HFF-Myc (cell line): Measurements from ENCODE around the gene C1orf50.
A peak's percentile ranks its signal among the peaks of the same experiment; 100 is the strongest.

Source experiments
- DNase-seq: peaks from one replicate; pipeline ENCODE4 v3.0.0-alpha.2; 2011; ENCODE audit warnings: low read depth; ENCODE audit errors: extremely low read depth
- H3K4me3 ChIP-seq: replicated peaks from 2 replicates; pipeline ENCODE4 v1.5.1; 2011; ENCODE audit warnings: low read depth, mild to moderate bottlenecking, control low read depth, low read length
- CTCF ChIP-seq: IDR thresholded peaks from 2 replicates; pipeline ENCODE4 v1.5.1; 2012; ENCODE audit warnings: mild to moderate bottlenecking, low read depth, low read length, control low read depth; ENCODE audit errors: missing control alignments

The C1orf50 gene

GRCh38 chr1:42752284-42752683 is 14.8 kb upstream of the C1orf50 start:
- no peak for TF ChIP-seq CTCF
- no peak for DNase-seq
- H3K4me3 ChIP-seq: no peak overlapping the region

DNA sequence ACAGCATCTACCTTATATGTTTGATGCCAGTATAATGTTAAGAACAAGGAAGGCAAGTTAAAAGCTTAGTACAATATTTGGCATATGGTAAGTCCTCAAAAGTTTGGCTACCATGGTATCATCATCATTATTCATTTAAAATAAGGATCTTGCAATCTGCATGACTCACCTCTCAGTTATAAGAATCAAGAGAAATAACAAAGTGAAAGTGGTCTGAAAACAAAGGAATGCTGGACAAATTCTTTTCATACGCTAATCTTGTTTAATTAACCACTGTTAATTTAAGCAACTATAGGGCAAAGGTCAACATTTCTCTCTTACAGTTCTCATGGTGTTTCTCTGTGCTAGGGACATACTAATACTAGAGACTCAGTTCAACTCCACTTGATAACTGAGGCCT is 14.0 kb upstream of the C1orf50 start:
- H3K4me3 ChIP-seq: no peak overlapping the region
- DNase-seq: no peak
- TF ChIP-seq CTCF: no peak

- peak; percentile 75 for TF ChIP-seq CTCF
- DNase-seq: peak; percentile 40
- H3K4me3 ChIP-seq: no peak overlapping the region
These were observed 9.8 kb upstream of the C1orf50 start for GRCh38 chr1:42756956-42757891.

- H3K4me3 ChIP-seq: no peak overlapping the region
- DNase-seq: no peak
- no peak for TF ChIP-seq CTCF
These were observed 9.2 kb upstream of the C1orf50 start for GRCh38 chr1:42757892-42758275.

GRCh38 chr1:42758641-42759040 is 8.4 kb upstream of the C1orf50 start:
- H3K4me3 ChIP-seq: no peak overlapping the region
- no peak for TF ChIP-seq CTCF
- no peak for DNase-seq

GRCh38 chr1:42759114-42759513 is 7.9 kb upstream of the C1orf50 start:
- TF ChIP-seq CTCF: no peak
- no peak overlapping the region for H3K4me3 ChIP-seq
- no peak for DNase-seq
